Esophagus muscularis mucosa (tissue), 3 donors: ENCODE results near the gene MCM5.
A peak's percentile ranks its signal among the peaks of the same experiment; 100 is the strongest.

Experiments used
- CTCF ChIP-seq, 3 experiments: fragments of 200-600 bp in 2 of 3; fragments of 450-650 bp in 1 of 3; sonication (generic) in 2 of 3; IDR thresholded peaks; one replicate each; pipeline ENCODE4 v1.5.1; 2017 to 2019; ENCODE audit warnings: antibody characterized with exemption in 3 of 3, mild to moderate bottlenecking in 2 of 3, moderate library complexity in 1 of 3
- EP300 ChIP-seq: sonication (generic); formaldehyde crosslinking; IDR thresholded peaks from one replicate; pipeline ENCODE4 v1.6.1; 2017; ENCODE audit warnings: antibody characterized with exemption

GRCh38 chr22:35380537-35381423 is 19.2 kb upstream of the MCM5 start, which contains the start of gene HMOX1:
- TF ChIP-seq CTCF (IDR thresholded peaks at IDR 0.05), result peak; percentile 24 to 53 (median 36)
- no peak for TF ChIP-seq EP300
